ENCODE data around the gene NUDT22.

The NUDT22 gene

DNA sequence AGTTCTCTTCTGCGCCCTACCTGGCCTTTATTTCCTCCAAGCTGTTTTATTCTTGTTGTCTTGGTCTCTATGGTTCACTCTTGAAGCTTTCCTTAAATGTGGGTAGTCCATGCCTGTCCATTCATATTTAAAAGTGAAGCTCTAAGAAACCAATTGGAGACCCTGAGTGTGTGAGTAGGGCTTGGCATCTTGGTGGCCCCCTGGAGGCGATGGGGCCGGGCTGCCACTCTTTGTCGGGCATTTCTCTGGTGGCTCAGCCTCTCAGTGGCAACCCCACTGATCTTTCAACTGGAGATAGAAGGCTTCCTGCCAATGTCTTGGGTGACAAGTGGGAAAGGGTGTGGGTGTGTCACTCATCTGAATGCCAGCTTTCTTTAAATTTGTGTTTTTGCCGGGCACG, 9.2 kb upstream of the NUDT22 start:
- H3K4me3 ChIP-seq = no peak overlapping the region
- peaks cover 57% of the 10 kb centered on the region for H4K20me1 ChIP-seq
- TF ChIP-seq Cebpa-rat (IDR thresholded peaks at IDR 0.05) = no peak
- peaks cover 81% of the 10 kb centered on the region for H3K36me3 ChIP-seq
- no peak overlapping the region for H3K9ac ChIP-seq
- no peaks in the 10 kb centered on the region for H3K27me3 ChIP-seq
- H3K27ac ChIP-seq = no peak overlapping the region
- peaks cover 75% of the 10 kb centered on the region for H3K4me1 ChIP-seq
- peak overlapping the region; percentile 52 for H3K4me2 ChIP-seq
- H3K9me3 ChIP-seq = no peaks in the 10 kb centered on the region

DNA sequence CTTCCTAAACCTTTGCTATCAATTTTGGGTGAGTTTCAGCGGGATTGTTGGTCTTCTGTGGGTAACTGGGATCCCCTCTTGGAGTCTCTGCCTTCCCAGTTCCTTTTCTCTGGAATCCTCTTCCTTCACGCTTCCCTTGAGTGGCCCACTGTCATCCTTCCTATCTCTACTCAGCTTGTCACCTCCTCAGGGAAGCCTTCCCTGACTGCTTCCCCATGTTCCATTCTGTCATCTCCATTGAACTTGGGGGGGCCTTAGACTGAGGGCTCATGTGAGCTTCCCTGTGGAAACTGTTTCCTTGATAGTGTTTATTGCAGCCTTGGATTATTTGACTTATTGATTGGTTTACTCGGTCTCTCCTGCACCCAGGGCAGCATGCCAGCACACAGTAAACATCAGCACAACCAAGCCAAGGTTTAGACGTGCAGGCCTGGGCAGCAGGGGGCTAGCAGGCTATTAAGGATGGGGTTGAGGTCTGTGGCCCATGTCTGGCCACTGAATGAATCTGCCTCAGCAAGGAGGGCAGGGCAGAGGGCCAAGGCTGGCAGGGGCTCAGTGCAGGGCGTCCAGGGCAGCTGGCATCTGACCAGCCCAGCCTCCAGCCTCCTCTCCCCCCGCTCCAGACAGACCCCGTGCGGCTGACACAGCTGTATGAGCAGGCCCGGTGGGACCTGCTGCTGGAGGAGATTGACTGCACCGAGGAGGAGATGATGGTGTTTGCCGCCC, 7.3 kb upstream of the NUDT22 start:
- H3K36me3 ChIP-seq = peaks cover 83% of the 10 kb centered on the region
- H3K4me2 ChIP-seq = no peak overlapping the region
- peak overlapping the region; percentile 35; the same call in 1 of the 2 replicates for H3K27ac ChIP-seq
- H4K20me1 ChIP-seq = peaks cover 55% of the 10 kb centered on the region
- no peaks in the 10 kb centered on the region for H3K27me3 ChIP-seq
- H3K4me3 ChIP-seq = no peak overlapping the region
- TF ChIP-seq Cebpa-rat (IDR thresholded peaks at IDR 0.05) = no peak
- peaks cover 71% of the 10 kb centered on the region for H3K4me1 ChIP-seq
- peak overlapping the region; percentile 29; the same call in 1 of the 2 replicates for H3K9ac ChIP-seq
- H3K9me3 ChIP-seq = no peaks in the 10 kb centered on the region

DNA sequence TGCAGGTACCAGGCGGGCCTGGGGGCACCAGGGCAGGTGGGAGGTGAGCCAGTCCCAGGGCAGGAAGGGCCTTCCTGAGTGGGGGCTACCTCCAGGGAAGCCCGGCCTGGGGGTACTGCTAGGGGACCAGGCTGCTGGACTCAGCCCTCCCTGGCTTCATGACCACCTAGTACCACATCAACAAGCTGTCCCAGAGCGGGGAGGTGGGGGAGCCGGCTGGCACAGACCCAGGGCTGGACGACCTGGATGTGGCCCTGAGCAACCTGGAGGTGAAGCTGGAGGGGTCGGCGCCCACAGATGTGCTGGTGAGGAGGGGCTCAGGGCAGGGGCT, 6.8 kb upstream of the NUDT22 start:
- no peak overlapping the region for H3K4me3 ChIP-seq
- no peaks in the 10 kb centered on the region for H3K27me3 ChIP-seq
- H4K20me1 ChIP-seq = peaks cover 60% of the 10 kb centered on the region
- peak overlapping the region; percentile 35; the same call in 1 of the 2 replicates for H3K27ac ChIP-seq
- no peak for TF ChIP-seq Cebpa-rat (IDR thresholded peaks at IDR 0.05)
- H3K36me3 ChIP-seq = peaks cover 84% of the 10 kb centered on the region
- H3K4me2 ChIP-seq = no peak overlapping the region
- peaks cover 71% of the 10 kb centered on the region for H3K4me1 ChIP-seq
- no peaks in the 10 kb centered on the region for H3K9me3 ChIP-seq
- peak overlapping the region; percentile 29; the same call in 1 of the 2 replicates for H3K9ac ChIP-seq

DNA sequence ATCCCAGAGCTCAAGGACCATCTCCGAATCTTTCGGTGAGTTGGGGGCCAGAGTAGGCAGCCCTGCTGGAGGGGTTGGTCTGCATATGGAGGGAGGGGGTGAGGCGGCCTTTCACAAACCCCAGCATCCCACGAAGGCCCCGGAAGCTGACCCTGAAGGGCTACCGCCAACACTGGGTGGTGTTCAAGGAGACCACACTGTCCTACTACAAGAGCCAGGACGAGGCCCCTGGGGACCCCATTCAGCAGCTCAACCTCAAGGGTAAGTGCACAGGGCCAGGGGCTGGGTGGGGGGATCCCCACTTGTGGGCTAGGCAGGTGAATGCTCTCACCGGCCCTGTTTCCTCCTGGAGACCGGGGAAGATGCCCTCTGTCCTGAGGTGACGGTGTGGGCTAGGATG, 6.3 kb upstream of the NUDT22 start:
- peak overlapping the region; percentile 18; the same call in 1 of the 2 replicates for H3K27ac ChIP-seq
- no peak overlapping the region for H3K4me2 ChIP-seq
- H3K9ac ChIP-seq = no peak overlapping the region
- no peaks in the 10 kb centered on the region for H3K9me3 ChIP-seq
- peaks cover 85% of the 10 kb centered on the region for H3K36me3 ChIP-seq
- no peaks in the 10 kb centered on the region for H3K27me3 ChIP-seq
- no peak for TF ChIP-seq Cebpa-rat (IDR thresholded peaks at IDR 0.05)
- H3K4me3 ChIP-seq = no peak overlapping the region
- peaks cover 71% of the 10 kb centered on the region for H3K4me1 ChIP-seq
- peaks cover 65% of the 10 kb centered on the region for H4K20me1 ChIP-seq

DNA sequence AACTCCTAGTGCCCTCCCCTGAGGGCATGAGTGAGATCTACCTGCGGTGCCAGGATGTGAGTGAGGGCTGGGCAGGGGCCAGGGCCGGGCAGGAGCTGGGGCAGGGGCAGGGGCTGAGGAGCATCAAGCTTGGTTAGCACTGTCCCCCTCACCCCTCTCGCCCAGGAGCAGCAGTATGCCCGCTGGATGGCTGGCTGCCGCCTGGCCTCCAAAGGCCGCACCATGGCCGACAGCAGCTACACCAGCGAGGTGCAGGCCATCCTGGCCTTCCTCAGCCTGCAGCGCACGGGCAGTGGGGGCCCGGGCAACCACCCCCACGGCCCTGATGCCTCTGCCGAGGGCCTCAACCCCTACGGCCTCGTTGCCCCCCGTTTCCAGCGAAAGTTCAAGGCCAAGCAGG, 5.8 kb upstream of the NUDT22 start:
- Histone ChIP-seq H3K27ac (no peak overlapping the region), H4K20me1 (peaks cover 70% of the 10 kb centered on the region), H3K4me3 (no peak overlapping the region), H3K4me2 (no peak overlapping the region), H3K9me3 (no peaks in the 10 kb centered on the region), H3K36me3 (peaks cover 84% of the 10 kb centered on the region), H3K27me3 (no peaks in the 10 kb centered on the region), H3K4me1 (peaks cover 71% of the 10 kb centered on the region), H3K9ac (no peak overlapping the region)
- TF ChIP-seq Cebpa-rat (IDR thresholded peaks at IDR 0.05) = no peak

DNA sequence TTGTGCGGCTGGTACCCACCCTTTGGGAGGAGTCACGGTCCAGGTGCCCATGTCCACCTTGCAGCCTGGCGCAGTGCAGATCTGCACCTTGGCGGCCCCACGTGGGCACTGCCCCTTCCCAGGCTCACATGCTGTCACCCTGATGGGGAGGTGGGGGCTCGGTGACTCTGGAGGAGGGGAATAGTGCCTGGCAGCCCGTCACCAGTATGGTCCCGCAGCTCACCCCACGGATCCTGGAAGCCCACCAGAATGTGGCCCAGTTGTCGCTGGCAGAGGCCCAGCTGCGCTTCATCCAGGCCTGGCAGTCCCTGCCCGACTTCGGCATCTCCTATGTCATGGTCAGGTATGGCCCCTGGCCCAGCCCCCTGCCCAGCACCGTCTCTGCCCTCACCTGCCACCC, 5.3 kb upstream of the NUDT22 start:
- TF ChIP-seq Cebpa-rat (IDR thresholded peaks at IDR 0.05) = no peak
- H3K4me3 ChIP-seq = no peak overlapping the region
- H3K36me3 ChIP-seq = peaks cover 84% of the 10 kb centered on the region
- H3K4me2 ChIP-seq = no peak overlapping the region
- no peak overlapping the region for H3K9ac ChIP-seq
- peaks cover 72% of the 10 kb centered on the region for H4K20me1 ChIP-seq
- peaks cover 70% of the 10 kb centered on the region for H3K4me1 ChIP-seq
- no peaks in the 10 kb centered on the region for H3K27me3 ChIP-seq
- H3K27ac ChIP-seq = no peak overlapping the region
- no peaks in the 10 kb centered on the region for H3K9me3 ChIP-seq

DNA sequence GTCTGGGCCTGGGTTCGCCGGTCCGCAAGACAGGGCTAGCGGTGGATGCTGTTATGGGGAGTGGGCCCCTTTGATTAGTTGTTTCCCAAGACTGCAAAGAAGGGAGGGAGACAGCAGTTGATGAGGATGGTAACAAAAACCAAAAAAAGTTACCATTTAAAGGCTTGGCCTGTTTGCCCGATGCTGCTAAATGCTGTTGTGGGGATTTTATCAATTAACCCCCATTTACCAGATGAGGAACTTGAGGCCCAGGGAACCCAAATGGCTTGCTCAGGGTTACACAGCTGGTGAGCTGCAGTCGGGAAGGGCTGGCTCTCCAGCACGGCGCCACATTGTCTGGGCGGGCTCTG, 3.4 kb upstream of the NUDT22 start:
- no peaks in the 10 kb centered on the region for H3K27me3 ChIP-seq
- no peak overlapping the region for H3K9ac ChIP-seq
- no peaks in the 10 kb centered on the region for H3K9me3 ChIP-seq
- no peak overlapping the region for H3K4me3 ChIP-seq
- H3K36me3 ChIP-seq = peaks cover 74% of the 10 kb centered on the region
- peaks cover 62% of the 10 kb centered on the region for H3K4me1 ChIP-seq
- peaks cover 63% of the 10 kb centered on the region for H4K20me1 ChIP-seq
- H3K27ac ChIP-seq = no peak overlapping the region
- H3K4me2 ChIP-seq = no peak overlapping the region
- no peak for TF ChIP-seq Cebpa-rat (IDR thresholded peaks at IDR 0.05)

DNA sequence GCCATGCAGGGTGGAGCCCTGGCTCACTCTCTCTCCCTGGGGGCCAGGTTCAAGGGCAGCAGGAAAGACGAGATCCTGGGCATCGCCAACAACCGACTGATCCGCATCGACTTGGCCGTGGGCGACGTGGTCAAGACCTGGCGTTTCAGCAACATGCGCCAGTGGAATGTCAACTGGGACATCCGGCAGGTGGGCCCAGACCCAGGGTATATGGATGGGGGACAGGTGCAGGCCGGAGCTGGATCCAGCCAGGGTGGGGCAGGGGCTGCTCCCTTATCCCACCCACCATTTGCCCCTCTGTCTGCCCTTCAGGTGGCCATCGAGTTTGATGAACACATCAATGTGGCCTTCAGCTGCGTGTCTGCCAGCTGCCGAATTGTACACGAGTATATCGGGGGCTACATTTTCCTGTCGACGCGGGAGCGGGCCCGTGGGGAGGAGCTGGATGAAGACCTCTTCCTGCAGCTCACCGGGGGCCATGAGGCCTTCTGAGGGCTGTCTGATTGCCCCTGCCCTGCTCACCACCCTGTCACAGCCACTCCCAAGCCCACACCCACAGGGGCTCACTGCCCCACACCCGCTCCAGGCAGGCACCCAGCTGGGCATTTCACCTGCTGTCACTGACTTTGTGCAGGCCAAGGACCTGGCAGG, 2.9 kb upstream of the NUDT22 start:
- Histone ChIP-seq H4K20me1 (peaks cover 59% of the 10 kb centered on the region), H3K4me1 (peaks cover 62% of the 10 kb centered on the region), H3K27ac (0 out of 2 replicates have a peak overlapping the region, but pooled peaks have one; percentile 5), H3K36me3 (peaks cover 69% of the 10 kb centered on the region), H3K9me3 (no peaks in the 10 kb centered on the region), H3K9ac (0 out of 2 replicates have a peak overlapping the region, but pooled peaks have one; percentile 30), H3K27me3 (no peaks in the 10 kb centered on the region), H3K4me2 (no peak overlapping the region), H3K4me3 (no peak overlapping the region)
- TF ChIP-seq Cebpa-rat (IDR thresholded peaks at IDR 0.05) = no peak

DNA sequence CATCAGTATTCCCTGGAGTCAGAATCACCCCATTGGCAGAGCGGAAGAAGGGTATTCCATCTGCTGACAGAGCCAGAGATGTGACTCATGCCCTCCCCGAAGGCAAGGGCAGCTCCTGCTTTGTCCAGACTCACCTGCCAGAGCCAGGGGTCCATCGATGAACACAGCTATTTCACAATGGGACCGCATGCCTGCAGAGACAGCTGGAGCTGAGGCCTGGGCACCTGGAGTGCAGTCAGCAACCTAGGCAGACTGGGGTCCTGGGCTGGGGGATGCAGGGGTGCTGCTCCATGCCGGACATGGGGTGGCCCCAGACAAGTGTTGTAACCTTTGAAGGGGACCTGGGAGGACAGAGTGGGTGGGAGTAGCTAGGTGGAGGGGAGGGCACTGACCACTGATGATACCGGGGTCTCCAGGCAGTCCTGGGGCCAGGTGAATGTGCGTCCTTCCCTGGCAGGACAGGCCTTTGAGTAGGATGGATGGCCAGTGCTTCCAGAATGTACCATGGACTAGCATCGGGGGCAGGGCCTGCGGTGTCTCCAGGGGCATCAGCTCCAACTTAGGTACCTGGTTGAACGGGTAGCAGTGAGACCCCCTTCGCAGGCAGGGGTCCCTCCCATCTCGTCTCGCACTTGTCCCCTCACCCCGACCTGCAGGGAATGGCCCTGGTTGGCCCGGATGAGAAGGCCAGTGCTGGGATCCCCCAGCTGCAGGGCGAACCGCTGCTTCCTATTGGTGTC, 1.8 kb upstream of the NUDT22 start:
- peak overlapping the region; percentile 99 for H3K4me2 ChIP-seq
- TF ChIP-seq Cebpa-rat (IDR thresholded peaks at IDR 0.05) = no peak
- no peaks in the 10 kb centered on the region for H3K27me3 ChIP-seq
- peaks cover 62% of the 10 kb centered on the region for H3K4me1 ChIP-seq
- H3K9ac ChIP-seq = peak overlapping the region; percentile 89
- H3K27ac ChIP-seq = peak overlapping the region; percentile 95
- H3K4me3 ChIP-seq = peak overlapping the region; percentile 79; the same call in 1 of the 2 replicates
- no peaks in the 10 kb centered on the region for H3K9me3 ChIP-seq
- H4K20me1 ChIP-seq = peaks cover 48% of the 10 kb centered on the region
- peaks cover 57% of the 10 kb centered on the region for H3K36me3 ChIP-seq

Measured in BLaER1 (cell line).